DMS 273 (cell line): ENCODE data around the gene KCNJ10.

ENCODE experiments used
- DNase-seq: peaks from one replicate; lab custom pipeline; 2025; ENCODE audit not compliant: unreplicated experiment; lab: John Stamatoyannopoulos, UW

The KCNJ10 gene

DNA sequence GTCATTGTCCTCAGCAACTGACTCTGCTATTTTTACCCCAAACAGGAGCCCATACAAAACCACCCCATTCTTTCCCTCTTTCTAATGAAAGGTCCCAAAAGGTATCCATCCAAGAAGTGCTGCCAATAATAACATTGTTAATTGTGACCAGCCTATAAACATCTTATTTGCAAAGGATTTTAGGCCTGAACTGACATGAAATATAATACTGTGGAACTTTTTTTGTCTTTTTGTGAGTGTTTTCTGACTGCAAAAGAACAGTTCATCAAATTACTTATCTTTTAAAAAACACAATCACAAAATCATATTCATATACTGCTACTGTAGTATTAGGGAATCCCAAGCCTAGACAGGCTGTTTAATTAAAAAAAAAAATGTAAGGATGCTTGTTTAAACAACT is 41.5 kb downstream of the KCNJ10 start:
- DNase-seq: no peak

DNA sequence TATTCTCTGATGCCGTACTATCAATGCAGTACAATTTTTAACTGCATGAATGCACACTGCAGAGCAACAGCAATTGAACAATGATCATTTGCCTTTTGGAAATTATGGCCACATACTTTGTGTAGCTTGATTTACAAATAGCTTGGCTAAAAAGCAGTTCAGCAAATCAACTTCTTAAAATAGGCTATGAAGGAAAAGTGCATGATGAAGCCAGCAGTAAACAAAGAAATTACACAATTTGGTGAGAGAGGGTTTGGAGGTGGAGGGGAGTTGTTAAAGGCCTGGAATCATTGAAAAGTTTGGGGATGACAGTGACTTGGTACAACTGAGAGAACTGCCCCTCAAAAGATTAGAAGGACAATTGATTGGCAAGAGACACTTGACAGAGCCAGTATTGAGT is 44.6 kb downstream of the KCNJ10 start:
- DNase-seq: no peak

DNA sequence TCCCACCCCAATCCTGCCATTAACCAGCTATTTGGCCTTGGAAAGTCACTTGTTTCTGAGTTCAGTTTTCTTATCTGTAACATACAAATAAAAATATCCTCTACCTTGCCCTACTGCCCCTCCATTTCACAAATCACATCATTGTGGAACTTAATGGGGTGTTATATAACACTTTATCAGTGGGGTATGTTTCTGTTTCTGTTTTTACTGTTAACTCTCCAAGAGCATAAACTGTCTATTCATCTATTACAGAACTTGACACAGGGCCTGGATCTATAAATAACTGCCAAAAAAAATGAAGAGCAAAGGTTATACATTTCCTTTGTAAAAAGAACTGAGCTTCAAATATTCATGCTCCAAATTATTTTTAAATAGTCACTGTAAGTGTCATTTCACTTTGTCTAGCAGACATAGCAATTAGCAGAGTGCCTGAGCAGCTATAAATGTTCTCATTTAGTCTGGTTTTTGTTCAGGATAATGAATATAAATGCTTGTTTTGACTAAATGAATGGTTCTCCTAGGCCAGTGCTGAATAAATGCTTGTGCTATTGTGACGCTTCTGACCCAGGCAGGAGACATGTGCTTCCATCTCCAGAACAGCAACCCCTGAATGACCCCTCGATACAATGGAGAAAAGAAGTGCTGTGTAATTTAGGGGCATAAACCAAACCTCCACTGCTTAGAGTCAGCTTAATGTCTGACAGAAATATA is 45.6 kb downstream of the KCNJ10 start:
- no peak for DNase-seq

DNA sequence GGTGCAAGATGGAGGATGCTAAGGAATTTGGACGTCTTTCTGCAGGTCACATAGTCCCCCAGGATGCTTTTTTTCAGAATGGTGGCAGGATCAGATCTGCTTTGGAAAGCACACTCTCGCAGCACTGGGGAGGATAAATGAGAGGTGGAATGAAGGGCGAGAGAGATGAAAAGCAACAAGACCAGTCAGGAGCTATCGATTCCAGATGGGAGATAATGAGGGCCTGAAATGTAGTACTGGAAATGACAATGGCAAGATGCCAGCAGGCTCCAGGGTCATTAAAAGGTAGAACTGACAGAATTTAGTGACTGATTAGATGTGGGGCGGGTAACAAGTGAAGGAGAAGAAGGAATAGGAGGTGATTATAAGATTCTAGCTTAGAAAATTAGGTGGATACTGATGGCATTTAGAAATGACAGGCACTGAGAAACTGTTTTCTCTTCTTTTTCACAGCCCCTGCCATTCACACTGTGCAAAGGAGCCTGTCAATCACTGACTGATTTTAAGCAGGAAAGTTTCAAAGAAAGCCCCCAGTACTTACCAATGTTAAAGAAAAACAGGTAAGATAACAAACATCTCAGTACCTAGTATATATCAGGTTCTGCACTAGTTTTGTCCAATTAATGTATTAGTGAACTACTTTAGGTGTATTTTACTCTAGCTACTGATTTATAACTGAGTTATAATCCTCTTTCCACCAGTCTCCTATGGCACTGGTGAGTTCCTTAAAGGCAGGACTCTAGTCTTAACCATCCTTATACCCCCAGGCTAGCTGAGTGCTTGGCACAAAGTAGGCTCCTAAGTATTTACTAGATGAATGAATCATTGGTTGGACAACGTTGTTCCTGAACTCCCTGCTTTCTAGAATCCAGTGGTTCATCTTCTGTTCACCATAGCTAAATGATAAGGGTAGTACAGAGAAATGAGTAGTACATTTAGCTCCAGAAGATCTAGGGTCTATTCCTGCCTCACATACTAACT is 47.3 kb downstream of the KCNJ10 start:
- DNase-seq: peak; percentile 29

DNA sequence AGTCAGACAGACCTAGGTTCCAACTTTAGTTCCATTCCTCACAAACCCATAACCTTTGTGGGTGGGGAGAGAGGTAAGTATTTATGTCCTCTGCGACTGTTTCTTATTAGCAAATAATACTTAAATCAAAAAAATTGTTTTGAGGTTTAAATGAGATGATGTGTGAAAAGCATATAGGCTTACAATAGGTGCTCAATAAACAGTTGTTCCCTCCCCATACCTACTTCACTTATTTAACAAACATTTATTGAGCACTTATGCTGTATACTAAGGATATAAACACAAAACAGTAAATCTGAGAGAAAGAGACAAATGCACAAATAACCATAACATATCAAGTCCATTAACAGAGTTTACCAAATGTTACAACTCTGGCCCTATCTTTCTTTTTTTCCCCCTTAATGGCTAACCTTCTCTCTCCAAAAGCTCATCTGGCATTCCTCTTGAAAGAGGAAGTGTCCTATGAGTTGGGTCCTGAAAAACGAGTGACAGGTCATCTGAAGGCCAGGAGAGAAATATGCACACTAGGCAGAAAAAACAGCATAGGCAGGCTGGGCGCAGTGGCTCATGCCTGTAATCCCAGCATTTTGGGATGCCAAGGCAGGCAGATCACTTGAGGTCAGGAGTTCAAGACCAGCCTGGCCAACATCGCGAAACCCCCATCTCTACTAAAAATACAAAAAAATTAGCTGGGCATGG is 48.4 kb downstream of the KCNJ10 start:
- no peak for DNase-seq

DNA sequence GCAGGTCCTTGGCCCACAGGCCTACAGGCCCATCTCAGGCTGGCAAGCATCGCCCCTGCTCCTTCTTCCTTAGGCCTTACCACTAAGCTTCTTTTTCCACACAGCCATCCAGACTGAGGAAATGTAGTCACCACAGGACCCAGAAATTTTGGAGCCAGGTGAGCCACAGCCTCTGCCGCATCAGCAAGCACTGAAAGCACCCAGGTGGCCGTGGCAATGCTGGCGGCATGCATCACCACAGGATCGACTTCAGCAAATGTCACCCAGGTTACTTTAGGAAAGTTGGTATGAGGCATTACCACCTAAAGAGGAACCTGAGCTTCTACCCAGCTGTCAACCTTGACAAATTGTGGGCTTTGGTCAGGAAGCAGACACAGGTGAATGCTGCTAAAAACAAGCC is 49.8 kb downstream of the KCNJ10 start:
- DNase-seq: no peak

DNA sequence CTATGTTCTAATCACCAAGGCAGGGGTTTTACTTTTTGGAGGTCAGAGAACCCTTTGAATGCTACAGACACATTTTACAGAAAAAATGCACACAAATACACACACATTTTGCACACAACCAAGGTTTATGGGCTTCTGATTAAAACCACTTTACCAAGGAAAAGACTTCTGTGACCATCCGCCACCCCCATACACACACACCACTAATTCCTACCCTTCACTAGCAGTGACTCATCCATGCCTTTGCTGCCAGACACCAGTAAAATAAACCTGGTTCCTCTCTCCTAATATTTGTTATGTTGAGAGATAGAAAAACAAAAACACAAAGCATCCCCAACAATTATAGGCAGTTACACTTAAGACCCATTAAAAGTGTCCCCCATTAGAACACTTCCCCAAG is 51.1 kb downstream of the KCNJ10 start:
- DNase-seq: no peak

DNA sequence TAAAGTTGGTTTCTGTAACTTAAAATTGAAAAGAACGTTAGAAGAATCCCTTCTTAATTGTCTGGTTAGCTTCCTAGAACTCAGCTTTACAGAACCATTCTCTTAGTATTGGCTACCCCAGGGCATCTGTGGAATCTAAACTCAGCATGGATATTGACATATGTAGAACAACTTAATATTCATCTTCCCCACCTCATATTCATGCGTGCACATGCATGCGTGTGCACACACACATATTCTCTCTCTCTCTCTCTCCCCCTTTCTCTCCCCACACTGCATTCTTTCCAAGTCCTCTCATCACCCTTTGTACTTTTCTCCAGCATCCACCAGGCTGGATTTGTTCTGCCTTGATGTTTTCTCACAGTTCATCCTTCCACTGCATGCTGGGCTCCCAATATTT is 51.6 kb downstream of the KCNJ10 start:
- no peak for DNase-seq

DNA sequence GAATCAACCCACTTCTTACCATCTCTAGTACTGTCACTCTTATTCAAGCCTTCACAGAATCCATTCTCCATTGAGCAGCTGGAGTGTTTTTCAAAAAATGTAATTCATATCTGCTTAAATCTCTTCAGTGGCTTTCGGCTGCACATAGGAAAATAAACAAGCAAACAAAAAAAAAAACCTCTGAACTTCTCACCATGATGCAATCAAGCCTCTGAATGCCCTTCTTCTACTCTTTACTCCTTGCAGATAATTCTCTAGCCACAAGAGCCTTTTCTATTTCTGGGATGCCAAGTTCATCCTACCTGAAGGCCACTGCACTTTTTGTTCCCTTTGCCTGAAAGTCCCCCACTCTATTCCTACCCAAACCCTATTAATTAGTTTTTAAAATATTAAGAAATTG is 52.4 kb downstream of the KCNJ10 start:
- DNase-seq: no peak

DNA sequence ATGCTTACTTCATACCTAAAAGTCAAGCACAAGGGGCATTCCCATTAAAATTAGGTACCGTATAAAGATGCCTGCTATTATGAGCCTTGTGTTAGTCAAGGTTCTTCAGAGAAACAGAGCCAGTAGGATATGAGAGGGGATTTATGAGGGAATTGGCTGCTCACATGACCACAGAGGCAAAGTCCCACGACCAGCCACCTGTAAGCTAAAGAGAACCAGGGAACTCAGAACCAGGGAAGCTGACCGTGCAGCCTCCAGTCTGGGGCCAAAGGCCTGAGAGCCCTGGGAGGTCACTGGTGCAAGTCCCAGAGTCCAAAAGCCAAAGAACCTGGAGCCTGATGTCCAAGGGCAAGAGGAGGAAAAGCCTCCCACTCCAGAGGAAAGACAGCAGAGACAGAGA is 58.2 kb downstream of the KCNJ10 start:
- DNase-seq: no peak

DNA sequence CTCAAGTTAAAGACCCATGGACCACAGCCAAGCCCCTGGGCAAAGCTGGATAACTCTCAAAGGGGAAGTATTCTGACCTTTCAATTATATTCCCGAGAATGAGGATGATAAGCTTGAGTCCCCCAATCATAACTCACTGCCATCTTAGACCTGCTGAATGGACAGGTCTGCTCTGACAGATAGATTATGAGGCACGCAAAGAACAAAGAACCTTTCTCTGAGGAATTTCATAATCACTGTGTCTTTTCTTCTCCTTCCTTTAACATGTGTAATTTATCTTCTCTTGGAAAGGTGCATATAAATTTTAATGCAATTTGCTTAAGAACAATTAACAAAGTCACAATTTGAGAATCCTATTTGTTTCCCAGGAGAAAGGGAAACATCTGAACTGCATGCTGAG is 60.2 kb downstream of the KCNJ10 start:
- DNase-seq: no peak

DNA sequence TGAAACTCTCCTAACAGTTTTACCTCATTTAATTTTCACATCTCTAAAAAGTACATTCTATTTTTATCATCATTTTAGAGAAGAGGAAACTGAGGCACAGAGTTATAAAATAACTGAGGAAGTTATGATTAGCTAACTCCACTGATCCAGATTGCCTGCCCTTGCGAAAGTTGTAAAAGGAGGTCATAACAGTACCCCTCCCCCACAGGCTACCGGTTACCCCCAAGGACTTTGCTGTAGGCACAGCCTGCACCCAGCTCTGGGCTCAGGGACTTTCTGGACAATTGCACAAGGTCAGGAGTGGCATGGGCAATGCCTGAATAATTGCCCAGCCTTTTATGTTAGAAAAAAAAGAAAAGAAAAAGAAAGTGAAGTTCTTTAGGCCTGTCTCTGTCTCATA is 60.9 kb downstream of the KCNJ10 start:
- no peak for DNase-seq

DNA sequence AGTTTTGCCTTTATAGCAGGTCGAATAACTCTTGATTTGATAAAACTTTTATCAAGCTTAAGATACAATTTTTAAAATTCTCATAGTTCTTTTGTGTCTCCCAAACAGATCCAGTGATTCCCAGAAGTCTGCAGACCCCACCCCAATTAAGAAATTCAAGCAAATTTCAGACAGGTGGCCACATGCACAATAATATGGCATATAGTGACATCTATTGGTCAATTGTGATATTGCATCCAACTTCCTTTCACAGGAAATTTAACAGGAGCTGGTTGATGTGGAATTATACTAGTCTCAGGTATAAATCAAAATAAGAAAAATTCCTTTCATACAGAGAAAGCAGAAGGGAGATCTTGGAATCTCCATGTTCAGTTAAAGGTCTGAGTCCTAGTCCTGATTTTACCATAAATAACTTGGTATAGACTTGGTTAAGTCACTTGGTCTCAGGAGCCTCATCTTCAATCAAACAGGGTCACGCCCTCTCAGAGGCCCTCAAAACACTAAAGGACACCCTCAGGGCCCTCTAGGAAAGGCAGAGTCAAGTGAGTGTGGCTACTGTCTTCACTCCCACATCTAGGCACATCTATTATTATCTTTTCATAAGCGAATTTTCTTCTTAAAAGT is 62.3 kb downstream of the KCNJ10 start:
- DNase-seq: peak; percentile 70

DNA sequence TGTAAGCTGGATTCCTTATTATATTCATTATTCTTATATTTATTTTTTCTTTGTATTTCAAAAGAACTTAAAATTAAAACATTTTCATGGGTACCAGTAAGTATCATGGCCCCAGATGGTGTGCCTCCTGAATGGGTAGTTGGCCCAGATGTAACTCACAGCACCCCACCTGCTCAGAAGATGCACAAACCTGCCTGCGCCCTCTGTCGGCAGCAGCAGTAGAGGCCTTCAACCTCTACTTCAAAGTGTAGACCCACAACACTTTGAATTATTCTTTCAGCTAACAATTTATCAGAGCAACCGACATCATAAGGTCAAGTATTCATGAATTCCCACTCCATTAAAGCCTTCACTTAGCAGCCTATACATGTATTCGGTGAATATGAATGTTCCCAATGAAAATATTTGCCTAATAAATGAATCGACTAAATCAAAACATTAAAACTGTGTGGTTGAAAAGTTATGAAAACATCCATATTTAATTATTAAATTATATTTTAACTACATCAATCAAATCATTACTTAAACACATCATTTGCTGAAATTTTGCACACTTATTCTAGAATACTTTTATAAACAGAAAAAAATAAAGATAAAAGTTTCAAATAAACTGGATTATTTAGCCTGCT is 63.5 kb downstream of the KCNJ10 start:
- peak; percentile 92 for DNase-seq

DNA sequence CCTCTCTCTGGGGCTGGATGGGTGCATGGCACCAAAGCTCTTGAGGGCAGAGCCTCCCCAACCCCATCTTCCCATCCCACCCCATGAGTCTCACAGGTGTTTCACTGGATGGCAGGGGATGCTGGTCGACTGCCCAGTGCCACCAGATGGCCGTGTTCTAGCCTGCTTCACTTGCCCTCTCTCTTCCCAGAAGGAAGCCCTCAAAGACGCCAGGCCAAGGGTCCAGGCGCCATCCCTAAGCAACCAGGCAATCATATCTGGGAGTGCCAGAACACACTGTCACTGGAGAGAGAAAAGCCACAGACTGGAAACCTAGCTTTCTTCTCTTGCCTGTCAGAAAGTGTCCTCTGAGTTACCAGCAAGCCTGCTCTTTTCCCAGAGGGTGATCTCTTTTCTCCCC is 64.9 kb downstream of the KCNJ10 start:
- DNase-seq: no peak

DNA sequence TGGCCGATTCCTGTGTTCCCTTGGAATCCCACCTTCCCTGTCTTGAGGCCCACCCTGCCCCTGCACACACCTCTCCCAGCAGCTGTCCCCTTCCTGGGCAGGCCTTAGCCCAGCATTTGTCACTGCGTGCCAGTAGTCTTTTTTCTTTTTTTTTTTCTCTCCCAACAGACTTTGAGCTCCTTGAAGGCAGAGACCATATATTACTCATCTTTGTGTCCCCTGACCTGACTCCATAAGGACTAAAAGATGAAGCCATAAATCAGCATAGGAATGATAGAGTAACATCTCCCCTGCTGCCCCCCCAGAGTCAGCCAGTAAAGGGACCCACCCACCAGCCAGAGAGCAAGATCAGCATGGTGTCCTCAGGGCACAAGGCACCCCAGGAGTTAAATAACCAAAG is 65.5 kb downstream of the KCNJ10 start:
- no peak for DNase-seq

DNA sequence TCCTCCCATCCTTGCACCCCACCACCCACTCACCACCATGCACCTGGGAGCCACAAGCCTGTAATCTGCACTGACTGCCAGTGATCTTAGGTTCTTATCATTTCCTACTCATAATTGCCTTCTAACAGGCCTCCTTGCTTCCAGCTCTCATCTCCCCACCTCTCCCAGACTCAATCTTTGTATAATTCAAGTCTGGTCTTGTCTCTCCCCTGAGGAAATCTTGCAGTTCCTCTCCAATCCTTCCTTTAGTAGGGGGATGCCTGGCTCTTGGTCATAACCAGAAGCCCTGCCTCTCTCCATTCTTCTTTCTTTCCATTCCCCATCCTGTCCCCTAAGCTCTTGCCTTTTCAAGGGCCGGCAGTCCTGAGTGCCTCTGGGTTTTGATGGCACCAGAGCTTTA is 66.0 kb downstream of the KCNJ10 start:
- no peak for DNase-seq

DNA sequence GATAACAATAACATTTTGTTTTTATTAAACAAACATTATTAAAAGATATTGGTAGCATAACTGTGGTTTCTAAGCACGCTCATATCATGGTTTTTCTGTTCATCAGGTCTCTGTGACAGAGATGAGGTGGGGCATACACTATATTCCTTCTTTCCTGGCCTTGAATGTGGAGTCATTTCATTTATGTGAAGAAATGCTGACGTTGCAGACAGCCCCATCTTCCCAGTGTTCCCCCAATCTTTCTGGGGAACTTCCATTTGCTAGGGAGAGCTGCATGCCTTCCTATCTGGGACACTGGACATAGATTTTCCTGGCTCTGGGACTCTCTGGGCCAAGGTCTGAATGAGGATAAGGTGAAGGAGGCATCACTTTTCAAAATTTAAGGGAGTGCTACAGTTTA is 68.5 kb downstream of the KCNJ10 start:
- DNase-seq: no peak

DNA sequence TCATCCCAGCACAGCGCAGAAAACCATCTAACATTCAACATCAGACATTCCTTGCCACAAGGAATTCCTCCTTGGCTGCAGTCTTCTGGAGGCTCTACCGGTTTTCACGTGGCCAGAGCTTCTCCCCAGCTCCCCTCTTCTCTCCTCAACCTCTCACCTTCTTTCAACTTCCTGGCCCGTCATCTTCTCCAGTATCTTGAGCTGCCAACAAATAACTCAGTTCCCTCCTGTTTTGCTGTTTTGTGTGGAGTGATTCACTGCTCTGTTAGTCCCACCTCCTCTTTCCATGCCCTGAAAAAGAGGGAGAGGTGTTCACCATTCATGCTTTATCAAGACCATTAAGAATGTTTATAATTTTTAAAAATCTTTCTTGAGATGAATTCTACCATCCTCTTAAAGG is 70.8 kb downstream of the KCNJ10 start:
- no peak for DNase-seq

DNA sequence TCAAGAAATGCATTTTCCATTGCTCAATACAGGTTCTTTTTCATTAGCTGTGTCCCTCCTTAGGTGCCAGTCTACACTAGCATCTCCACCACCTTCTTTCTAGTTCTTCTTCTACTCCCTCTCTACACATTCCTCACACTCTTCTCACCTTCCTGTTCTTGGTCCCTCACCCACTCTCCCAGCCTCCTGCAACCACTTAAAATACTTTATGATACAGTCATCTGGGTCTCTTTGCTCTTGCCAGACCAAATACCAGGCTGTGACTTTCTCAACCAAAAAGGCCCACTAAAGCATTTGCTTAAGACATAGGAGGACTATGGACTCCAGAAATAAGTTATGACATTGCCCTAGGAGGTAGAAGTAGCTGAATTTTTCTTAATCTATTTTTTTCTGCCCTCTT is 73.3 kb downstream of the KCNJ10 start:
- DNase-seq: no peak

DNA sequence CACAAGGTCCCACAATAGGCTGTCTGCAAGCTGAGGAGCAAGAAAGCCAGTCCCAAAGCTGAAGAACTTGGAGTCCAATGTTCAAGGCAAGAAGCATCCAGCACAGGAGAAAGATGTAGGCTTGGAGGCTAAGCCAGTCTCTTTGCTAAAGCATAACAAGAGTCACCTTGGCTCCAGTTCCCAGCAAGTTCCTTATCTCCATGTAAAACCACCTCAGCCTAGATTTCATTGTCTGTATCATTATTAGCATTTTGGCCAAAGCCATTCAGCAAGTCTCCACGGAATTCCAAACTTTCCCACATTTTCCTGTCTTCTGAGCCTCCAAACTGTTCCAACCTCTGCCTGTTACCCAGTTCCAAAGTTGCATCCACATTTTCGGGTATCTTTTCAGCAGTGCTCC is 75.1 kb downstream of the KCNJ10 start:
- no peak for DNase-seq
